Globus pallidus (tissue), 1 donor: ENCODE data around the gene SLC1A7.

Experiments
- DNase-seq: peaks from one replicate; pipeline ENCODE4 v3.0.0-alpha.2; 2015; ENCODE audit warnings: low spot score

Gene SLC1A7

GRCh38 chr1:53061123-53061858 lies 81.1 kb downstream of the SLC1A7 start:
- DNase-seq = no peak

GRCh38 chr1:53060579-53060978 lies 81.9 kb downstream of the SLC1A7 start:
- DNase-seq = no peak

GRCh38 chr1:53057127-53057526 lies 85.3 kb downstream of the SLC1A7 start:
- no peak for DNase-seq

GRCh38 chr1:53051676-53052075 lies 90.8 kb downstream of the SLC1A7 start:
- DNase-seq = no peak

- DNase-seq = no peak
These were observed 92.1 kb downstream of the SLC1A7 start for GRCh38 chr1:53050310-53050709.

- no peak for DNase-seq
These were observed 92.9 kb downstream of the SLC1A7 start for GRCh38 chr1:53049574-53049967.

GRCh38 chr1:53048960-53049573 lies 93.4 kb downstream of the SLC1A7 start:
- peak; percentile 62 for DNase-seq

GRCh38 chr1:53047737-53048736 lies 94.4 kb downstream of the SLC1A7 start:
- no peak for DNase-seq

GRCh38 chr1:53046930-53047329 lies 95.5 kb downstream of the SLC1A7 start:
- DNase-seq = no peak

GRCh38 chr1:53044926-53045325 lies 97.5 kb downstream of the SLC1A7 start:
- no peak for DNase-seq

- no peak for DNase-seq
These were observed 99.2 kb downstream of the SLC1A7 start for GRCh38 chr1:53043271-53043670.

- DNase-seq = no peak
These were observed 103.9 kb downstream of the SLC1A7 start for GRCh38 chr1:53038566-53038965.
